Vagina (tissue), 2 donors: ENCODE measurements around the gene MICALL2. TPM values are rescaled to one million over a fixed set of nuclear protein-coding genes. Genes with fewer than 3 reads are reported as not detected.

Source experiments
- DNase-seq, 2 donors: peaks; one replicate each; pipeline ENCODE4 v3.0.0-alpha.2; 2017; ENCODE audit errors: extremely low spot score in 2 of 2
- H3K27ac ChIP-seq: fragments of 200-600 bp; sonication (generic); one replicate; pipeline ENCODE4 v1.5.1; 2019
- H3K27me3 ChIP-seq: fragments of 200-600 bp; sonication (generic); one replicate; pipeline ENCODE4 v1.5.1; 2019
- H3K36me3 ChIP-seq, 2 donors: fragments of 200-600 bp; sonication (generic); one replicate each; pipeline ENCODE4 v1.5.1; 2017 to 2019
- H3K4me1 ChIP-seq: fragments of 200-600 bp; sonication (generic); one replicate; pipeline ENCODE4 v1.5.1; 2019
- H3K4me3 ChIP-seq, 2 donors: fragments of 200-600 bp; sonication (generic); 1 replicate in 1 of 2; 2 replicates in 1 of 2; pipeline ENCODE4 v1.5.1; 2016 to 2019
- H3K9me3 ChIP-seq: fragments of 200-600 bp; sonication (generic); one replicate; pipeline ENCODE4 v1.5.1; 2019
- POLR2A ChIP-seq, 2 donors: fragments of 450-650 bp; IDR thresholded peaks; one replicate each; pipeline ENCODE4 v1.6.1; 2017; ENCODE audit warnings: antibody characterized with exemption in 2 of 2, mild to moderate bottlenecking in 2 of 2, moderate library complexity in 2 of 2
- POLR2AphosphoS5 ChIP-seq, 2 donors: sonication (generic); formaldehyde crosslinking; IDR thresholded peaks; one replicate each; pipeline ENCODE4 v1.9.0; 2017; ENCODE audit warnings: antibody characterized with exemption in 2 of 2, mild to moderate bottlenecking in 2 of 2, low read depth in 1 of 2; ENCODE audit not compliant: insufficient read depth in 1 of 2
- intact Hi-C: fragments of 100-400 bp; cut with DNase I; formaldehyde crosslinking; loops from one replicate; pipeline ENCODE4 v1.15.1; 2023
- total RNA-seq: library from RNA; depleted of rRNA; stranded (reverse); fragments of >200 nt; gene quantifications from one replicate; pipeline ENCODE4 v1.2.3, GENCODE V29; 2016
- TF ChIP-seq, protein P1 (sequence below), 3 experiments: fragments of 450-650 bp in 2 of 3; fragments of 200-600 bp in 1 of 3; sonication (generic) in 1 of 3; IDR thresholded peaks; one replicate each; pipeline ENCODE4 v1.5.1; 2017 to 2019; ENCODE audit warnings: antibody characterized with exemption in 3 of 3, mild to moderate bottlenecking in 2 of 3, moderate library complexity in 2 of 3

Gene MICALL2
- total RNA-seq, 1 donor from 2014 or later: 15.7 TPM

GRCh38 chr7:1421020-1421790, 38.1 kb downstream of the MICALL2 start:
- no peaks in the 10 kb centered on the region for H3K36me3 ChIP-seq
- intact Hi-C loops: no loop called here
- no peak overlapping the region for H3K27ac ChIP-seq
- TF ChIP-seq POLR2AphosphoS5 (IDR thresholded peaks at IDR 0.05; ENCODE audit: insufficient read depth in 1 of 2, low read depth in 1 of 2) (no peak), POLR2A (IDR thresholded peaks at IDR 0.05) (no peak)
- TF ChIP-seq, protein P1, sequence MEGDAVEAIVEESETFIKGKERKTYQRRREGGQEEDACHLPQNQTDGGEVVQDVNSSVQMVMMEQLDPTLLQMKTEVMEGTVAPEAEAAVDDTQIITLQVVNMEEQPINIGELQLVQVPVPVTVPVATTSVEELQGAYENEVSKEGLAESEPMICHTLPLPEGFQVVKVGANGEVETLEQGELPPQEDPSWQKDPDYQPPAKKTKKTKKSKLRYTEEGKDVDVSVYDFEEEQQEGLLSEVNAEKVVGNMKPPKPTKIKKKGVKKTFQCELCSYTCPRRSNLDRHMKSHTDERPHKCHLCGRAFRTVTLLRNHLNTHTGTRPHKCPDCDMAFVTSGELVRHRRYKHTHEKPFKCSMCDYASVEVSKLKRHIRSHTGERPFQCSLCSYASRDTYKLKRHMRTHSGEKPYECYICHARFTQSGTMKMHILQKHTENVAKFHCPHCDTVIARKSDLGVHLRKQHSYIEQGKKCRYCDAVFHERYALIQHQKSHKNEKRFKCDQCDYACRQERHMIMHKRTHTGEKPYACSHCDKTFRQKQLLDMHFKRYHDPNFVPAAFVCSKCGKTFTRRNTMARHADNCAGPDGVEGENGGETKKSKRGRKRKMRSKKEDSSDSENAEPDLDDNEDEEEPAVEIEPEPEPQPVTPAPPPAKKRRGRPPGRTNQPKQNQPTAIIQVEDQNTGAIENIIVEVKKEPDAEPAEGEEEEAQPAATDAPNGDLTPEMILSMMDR (IDR thresholded peaks at IDR 0.05): no peak
- H3K9me3 ChIP-seq: no peaks in the 10 kb centered on the region
- DNase-seq: no peak
- H3K27me3 ChIP-seq: no peaks in the 10 kb centered on the region
- no peak overlapping the region for H3K4me3 ChIP-seq
- no peaks in the 10 kb centered on the region for H3K4me1 ChIP-seq

GRCh38 chr7:1419688-1420087, 39.6 kb downstream of the MICALL2 start:
- Histone ChIP-seq H3K4me3 (no peak overlapping the region), H3K27me3 (no peaks in the 10 kb centered on the region), H3K36me3 (no peaks in the 10 kb centered on the region), H3K27ac (no peak overlapping the region), H3K9me3 (no peaks in the 10 kb centered on the region), H3K4me1 (no peaks in the 10 kb centered on the region)
- no peak for DNase-seq
- TF ChIP-seq, protein P1 (IDR thresholded peaks at IDR 0.05): no peak
- TF ChIP-seq POLR2AphosphoS5 (IDR thresholded peaks at IDR 0.05; ENCODE audit: insufficient read depth in 1 of 2, low read depth in 1 of 2): no peak
- TF ChIP-seq POLR2A (IDR thresholded peaks at IDR 0.05): no peak
- intact Hi-C loops: no loop called here

- intact Hi-C loops: no loop called here
Measured at GRCh38 chr7:1419310-1419634, 40.0 kb downstream of the MICALL2 start.

GRCh38 chr7:1418505-1419309, 40.6 kb downstream of the MICALL2 start:
- H3K4me1 ChIP-seq: no peaks in the 10 kb centered on the region
- TF ChIP-seq POLR2AphosphoS5 (IDR thresholded peaks at IDR 0.05; ENCODE audit: insufficient read depth in 1 of 2, low read depth in 1 of 2) (no peak), POLR2A (IDR thresholded peaks at IDR 0.05) (no peak)
- TF ChIP-seq, protein P1 (IDR thresholded peaks at IDR 0.05): no peak
- intact Hi-C loops: no loop called here
- H3K9me3 ChIP-seq: no peaks in the 10 kb centered on the region
- H3K4me3 ChIP-seq: no peak overlapping the region
- no peak for DNase-seq
- H3K27ac ChIP-seq: no peak overlapping the region
- H3K36me3 ChIP-seq: no peaks in the 10 kb centered on the region
- no peaks in the 10 kb centered on the region for H3K27me3 ChIP-seq

More at GRCh38 chr7:1419310-1419634, 40.0 kb downstream of the MICALL2 start:
- no peaks in the 10 kb centered on the region for H3K27me3 ChIP-seq
- TF ChIP-seq POLR2AphosphoS5 (IDR thresholded peaks at IDR 0.05; ENCODE audit: insufficient read depth in 1 of 2, low read depth in 1 of 2) (no peak), POLR2A (IDR thresholded peaks at IDR 0.05) (no peak)
- TF ChIP-seq, protein P1 (IDR thresholded peaks at IDR 0.05): no peak
- DNase-seq: no peak
- no peaks in the 10 kb centered on the region for H3K36me3 ChIP-seq
- no peak overlapping the region for H3K27ac ChIP-seq
- no peaks in the 10 kb centered on the region for H3K9me3 ChIP-seq
- H3K4me3 ChIP-seq: no peak overlapping the region
- no peaks in the 10 kb centered on the region for H3K4me1 ChIP-seq
